Hepatocyte (in vitro differentiated cells): ENCODE measurements around the gene LTF. TPM values are rescaled to one million over a fixed set of nuclear protein-coding genes. Genes with fewer than 3 reads are reported as not detected.
"Not testable (repeated sequence)": the region's sequence is repeated elsewhere in the genome, so short reads cannot be mapped to it uniquely, and the experiment has no call there.

ENCODE experiments used
- DNase-seq: peaks from one replicate; pipeline ENCODE4 v3.0.0-alpha.2; 2016; ENCODE audit warnings: low spot score
- H2AFZ ChIP-seq: fragments of 200-600 bp; sonication (generic); 2 replicates; pipeline ENCODE4 v1.6.0; 2016; ENCODE audit warnings: antibody characterized with exemption, mild to moderate bottlenecking
- H3K27ac ChIP-seq: fragments of 200-600 bp; sonication (generic); 2 replicates; pipeline ENCODE4 v1.5.1; 2016; ENCODE audit warnings: mild to moderate bottlenecking
- H3K27me3 ChIP-seq: fragments of 200-600 bp; sonication (generic); 2 replicates; pipeline ENCODE4 v1.6.1; 2016
- H3K36me3 ChIP-seq: fragments of 200-600 bp; sonication (generic); replicated peaks from 2 replicates; pipeline ENCODE4 v1.5.1; 2016; ENCODE audit warnings: low read depth; ENCODE audit not compliant: insufficient read depth
- H3K4me1 ChIP-seq: fragments of 200-600 bp; sonication (generic); 2 replicates; pipeline ENCODE4 v1.5.1; 2016; ENCODE audit warnings: mild to moderate bottlenecking, moderate library complexity; ENCODE audit not compliant: insufficient read depth
- H3K4me2 ChIP-seq: fragments of 200-600 bp; sonication (generic); 2 replicates; pipeline ENCODE4 v1.6.0; 2016
- H3K4me3 ChIP-seq: fragments of 200-600 bp; sonication (generic); 2 replicates; pipeline ENCODE4 v1.5.1; 2016; ENCODE audit warnings: mild to moderate bottlenecking
- H3K79me2 ChIP-seq: fragments of 200-600 bp; sonication (generic); 2 replicates; pipeline ENCODE4 v1.6.0; 2017; ENCODE audit warnings: mild to moderate bottlenecking
- H3K9me2 ChIP-seq: fragments of 200-600 bp; sonication (generic); replicated peaks from 2 replicates; pipeline ENCODE4 v1.6.0; 2017; ENCODE audit warnings: mild to moderate bottlenecking; ENCODE audit not compliant: insufficient read depth
- H3K9me3 ChIP-seq: fragments of 200-600 bp; sonication (generic); 2 replicates; pipeline ENCODE4 v1.5.1; 2016; ENCODE audit warnings: low read depth, mild to moderate bottlenecking
- H4K20me1 ChIP-seq: fragments of 200-600 bp; sonication (generic); 2 replicates; pipeline ENCODE4 v1.6.0; 2016; ENCODE audit warnings: mild to moderate bottlenecking; ENCODE audit not compliant: insufficient read depth, poor library complexity, severe bottlenecking
- CTCF ChIP-seq: fragments of 200-600 bp; sonication (generic); IDR thresholded peaks from 2 replicates; pipeline ENCODE4 v1.5.1; 2016; ENCODE audit warnings: antibody characterized with exemption, mild to moderate bottlenecking; ENCODE audit not compliant: poor library complexity
- EZH2 ChIP-seq: fragments of 200-600 bp; sonication (generic); IDR thresholded peaks from 2 replicates; pipeline ENCODE4 v1.6.1; 2016; ENCODE audit warnings: antibody characterized with exemption, mild to moderate bottlenecking, borderline replicate concordance
- EZH2phosphoT487 ChIP-seq: fragments of 200-600 bp; sonication (generic); IDR thresholded peaks from one replicate; pipeline ENCODE4 v1.6.1; 2018; ENCODE audit warnings: antibody characterized with exemption, mild to moderate bottlenecking, low read depth, moderate library complexity; ENCODE audit not compliant: unreplicated experiment, severe bottlenecking
- WGBS: methylation state at CpG from one replicate; pipeline ENCODE4 v1.1.6; 2016; ENCODE audit warnings: low lambda C conversion rate; ENCODE audit errors: missing lambda C conversion rate; 5-methylcytosine and 5-hydroxymethylcytosine counted together
- polyA plus RNA-seq: library from polyadenylated mRNA; unstranded; fragments of >200 nt; fragmentation: Nextera tagmentation; extraction: Ambion mirVana; gene quantifications from 2 replicates; pipeline ENCODE4 v1.2.1, GENCODE V29; 2016
- total RNA-seq: library from RNA; depleted of rRNA; stranded (reverse); fragments of >200 nt; gene quantifications from 2 replicates; pipeline ENCODE4 v1.2.3, GENCODE V29; 2014

LTF gene
- total and polyA plus RNA-seq, 2 experiments from 2014 or later = 1.8 TPM; not detected in 1

- Histone ChIP-seq H3K4me3 (no peak overlapping the region), H3K4me2 (no peak overlapping the region), H3K4me1 (peaks cover 7% of the 10 kb centered on the region), H3K79me2 (no peaks in the 10 kb centered on the region), H4K20me1 (no peaks in the 10 kb centered on the region), H3K36me3 (no peaks in the 10 kb centered on the region), H3K27me3 (no peaks in the 10 kb centered on the region), H3K9me2 (no peaks in the 10 kb centered on the region), H2AFZ (no peak overlapping the region), H3K9me3 (no peaks in the 10 kb centered on the region), H3K27ac (no peak overlapping the region)
- no peak for DNase-seq
- TF ChIP-seq CTCF (no peak), EZH2 (no peak), EZH2phosphoT487 (no peak)
- 89% methylated on average over 3 of the region's 3 CpGs for WGBS
Observed at GRCh38 chr3:46438831-46439230, 25.9 kb downstream of the LTF start.

GRCh38 chr3:46435081-46435726 lies 29.5 kb downstream of the LTF start:
- H3K9me3 ChIP-seq = peaks cover 8% of the 10 kb centered on the region
- no peaks in the 10 kb centered on the region for H3K27me3 ChIP-seq
- no peaks in the 10 kb centered on the region for H3K9me2 ChIP-seq
- no peak for DNase-seq
- no peaks in the 10 kb centered on the region for H3K79me2 ChIP-seq
- no peak for TF ChIP-seq CTCF
- TF ChIP-seq EZH2 = no peak
- TF ChIP-seq EZH2phosphoT487 = no peak
- no peak overlapping the region for H3K4me3 ChIP-seq
- WGBS = 91% methylated on average over 3 of the region's 3 CpGs
- H4K20me1 ChIP-seq = no peaks in the 10 kb centered on the region
- H2AFZ ChIP-seq = no peak overlapping the region
- H3K27ac ChIP-seq = no peak overlapping the region
- no peaks in the 10 kb centered on the region for H3K36me3 ChIP-seq
- peaks cover 3% of the 10 kb centered on the region for H3K4me1 ChIP-seq
- no peak overlapping the region for H3K4me2 ChIP-seq

GRCh38 chr3:46433841-46434240 lies 30.9 kb downstream of the LTF start:
- DNase-seq = no peak
- H3K36me3 ChIP-seq = no peaks in the 10 kb centered on the region
- TF ChIP-seq EZH2 (no peak), CTCF (no peak)
- WGBS = 92% methylated on average over 1 of the region's 1 CpG
- H3K9me2 ChIP-seq = no peaks in the 10 kb centered on the region
- no peak overlapping the region for H3K4me3 ChIP-seq
- peaks cover 7% of the 10 kb centered on the region for H3K4me1 ChIP-seq
- H3K27ac ChIP-seq = no peak overlapping the region
- no peak overlapping the region for H3K4me2 ChIP-seq
- no peaks in the 10 kb centered on the region for H3K79me2 ChIP-seq
- H2AFZ ChIP-seq = no peak overlapping the region
- H3K9me3 ChIP-seq = peaks cover 8% of the 10 kb centered on the region
- H3K27me3 ChIP-seq = no peaks in the 10 kb centered on the region
- H4K20me1 ChIP-seq = no peaks in the 10 kb centered on the region

- not testable (repeated sequence) for H3K9me2 ChIP-seq, H3K4me3 ChIP-seq, H3K27ac ChIP-seq, H3K36me3 ChIP-seq, H3K27me3 ChIP-seq, H2AFZ ChIP-seq, H3K4me2 ChIP-seq, H3K79me2 ChIP-seq, H4K20me1 ChIP-seq, H3K9me3 ChIP-seq, DNase-seq
- H3K4me1 ChIP-seq = peaks cover 15% of the 10 kb centered on the region
- WGBS = 58% methylated on average over 4 of the region's 4 CpGs
Observed at GRCh38 chr3:46433118-46433517, 31.6 kb downstream of the LTF start.

GRCh38 chr3:46431905-46432304 lies 32.8 kb downstream of the LTF start:
- not testable (repeated sequence) for H3K9me3 ChIP-seq, H3K27ac ChIP-seq, H3K4me3 ChIP-seq, H3K9me2 ChIP-seq, H2AFZ ChIP-seq, H3K27me3 ChIP-seq, H3K36me3 ChIP-seq, H3K4me2 ChIP-seq, H4K20me1 ChIP-seq, H3K79me2 ChIP-seq, DNase-seq
- WGBS = 85% methylated on average over 5 of the region's 5 CpGs
- H3K4me1 ChIP-seq = peaks cover 15% of the 10 kb centered on the region

GRCh38 chr3:46430879-46431278 lies 33.8 kb downstream of the LTF start:
- DNase-seq, H3K79me2 ChIP-seq, H3K27me3 ChIP-seq, H3K9me3 ChIP-seq, H3K9me2 ChIP-seq, H4K20me1 ChIP-seq, H3K4me2 ChIP-seq, H3K36me3 ChIP-seq, H3K27ac ChIP-seq, H3K4me3 ChIP-seq, H2AFZ ChIP-seq: not testable (repeated sequence)
- WGBS = 100% methylated on average over 1 of the region's 1 CpG
- peaks cover 15% of the 10 kb centered on the region for H3K4me1 ChIP-seq
